Activated naive CD4-positive, alpha-beta T cell treated with anti-CD3 and anti-CD28 coated beads, Interleukin-2, amount 50 U/mL, for 24 hours (primary cell): Measurements from ENCODE around the gene DAND5.

ENCODE experiments used
- H3K27ac Mint-ChIP-seq: one replicate; pipeline ENCODE4 v1.8.0; 2021; ENCODE audit warnings: mild to moderate bottlenecking, mixed read lengths
- H3K27me3 Mint-ChIP-seq: one replicate; pipeline ENCODE4 v1.8.0; 2021; ENCODE audit warnings: mixed read lengths
- H3K36me3 Mint-ChIP-seq: one replicate; pipeline ENCODE4 v1.8.0; 2021; ENCODE audit warnings: mixed read lengths
- H3K4me1 Mint-ChIP-seq: one replicate; pipeline ENCODE4 v1.8.0; 2021; ENCODE audit warnings: mixed read lengths
- H3K4me3 Mint-ChIP-seq: one replicate; pipeline ENCODE4 v1.8.0; 2021; ENCODE audit warnings: mild to moderate bottlenecking, mixed read lengths
- H3K9me3 Mint-ChIP-seq: one replicate; pipeline ENCODE4 v1.8.0; 2021; ENCODE audit warnings: mixed read lengths

DAND5 gene

DNA sequence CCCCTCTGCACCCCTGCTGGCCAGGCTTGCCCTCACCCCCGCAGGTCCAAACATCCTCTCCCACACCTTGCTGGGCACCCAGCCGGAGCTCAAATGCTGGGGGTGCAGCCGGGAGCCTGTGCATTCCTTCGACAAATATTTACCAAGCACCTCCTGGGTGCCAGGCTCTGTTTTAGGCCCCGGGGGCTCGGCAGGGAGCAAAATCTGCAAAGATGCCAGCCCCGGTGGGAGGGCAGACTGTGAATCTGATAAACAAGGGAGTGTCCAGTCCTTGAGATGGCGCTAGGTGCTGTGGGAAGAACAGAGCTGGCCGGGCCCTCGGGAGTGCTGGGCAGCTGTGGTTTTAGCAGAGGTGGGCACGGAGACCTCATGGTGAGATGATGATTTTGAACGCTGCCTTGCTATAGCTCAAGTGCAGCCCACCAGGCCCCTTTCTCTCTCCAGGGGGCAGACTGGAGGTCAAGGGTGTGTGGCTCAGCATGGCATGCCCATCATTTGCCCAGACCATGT, 36.5 kb downstream of the DAND5 start:
- H3K27me3 Mint-ChIP-seq = peaks cover 14% of the 10 kb centered on the region
- no peak overlapping the region for H3K4me3 Mint-ChIP-seq
- H3K9me3 Mint-ChIP-seq = no peaks in the 10 kb centered on the region
- peaks cover 2% of the 10 kb centered on the region for H3K36me3 Mint-ChIP-seq
- H3K4me1 Mint-ChIP-seq = peaks cover 4% of the 10 kb centered on the region
- H3K27ac Mint-ChIP-seq = no peak overlapping the region

DNA sequence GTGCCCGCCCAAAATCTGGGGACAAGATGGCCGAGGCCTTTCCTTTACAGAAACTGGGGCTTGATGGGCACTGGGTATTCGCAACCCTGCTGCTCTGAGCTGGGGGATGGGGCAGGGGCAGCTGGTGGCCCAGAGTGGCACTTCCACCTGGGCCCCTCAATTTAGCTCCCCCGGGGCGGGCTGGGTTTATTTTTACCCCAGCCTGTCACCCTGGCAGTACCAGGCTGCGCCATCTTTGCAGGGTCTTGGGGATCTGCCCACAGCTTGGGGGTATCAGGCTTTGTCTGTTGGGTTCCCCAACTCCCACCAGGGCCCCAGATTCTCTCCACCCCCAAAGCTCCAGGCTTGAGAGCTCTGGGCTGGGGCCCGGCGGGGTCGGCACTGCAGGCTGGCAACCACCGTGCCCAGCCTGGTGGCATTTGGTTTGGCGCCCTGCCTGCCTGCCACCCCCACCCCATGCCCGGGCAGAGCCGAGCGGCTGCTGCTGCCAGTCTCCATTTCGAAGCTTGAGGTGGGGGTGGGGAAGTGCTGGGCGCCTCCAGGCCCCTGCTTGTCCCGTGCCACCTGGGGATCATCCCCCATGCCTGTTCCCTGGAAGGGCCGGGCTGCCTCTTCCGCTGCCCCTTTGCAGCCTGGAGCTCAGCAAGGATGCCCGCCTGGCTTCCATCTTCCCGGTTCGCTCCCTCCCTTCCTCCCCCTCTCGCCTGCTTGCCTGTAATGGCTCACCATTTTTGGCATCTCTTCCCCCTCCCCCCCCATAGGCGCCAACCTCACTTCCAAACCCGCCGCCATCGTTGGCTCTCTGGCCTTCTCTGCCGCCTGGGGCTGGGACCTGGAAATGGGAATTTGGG, 37.3 kb downstream of the DAND5 start:
- H3K36me3 Mint-ChIP-seq = peaks cover 2% of the 10 kb centered on the region
- H3K9me3 Mint-ChIP-seq = no peaks in the 10 kb centered on the region
- peaks cover 18% of the 10 kb centered on the region for H3K27me3 Mint-ChIP-seq
- H3K27ac Mint-ChIP-seq = no peak overlapping the region
- H3K4me1 Mint-ChIP-seq = peaks cover 7% of the 10 kb centered on the region
- H3K4me3 Mint-ChIP-seq = no peak overlapping the region

DNA sequence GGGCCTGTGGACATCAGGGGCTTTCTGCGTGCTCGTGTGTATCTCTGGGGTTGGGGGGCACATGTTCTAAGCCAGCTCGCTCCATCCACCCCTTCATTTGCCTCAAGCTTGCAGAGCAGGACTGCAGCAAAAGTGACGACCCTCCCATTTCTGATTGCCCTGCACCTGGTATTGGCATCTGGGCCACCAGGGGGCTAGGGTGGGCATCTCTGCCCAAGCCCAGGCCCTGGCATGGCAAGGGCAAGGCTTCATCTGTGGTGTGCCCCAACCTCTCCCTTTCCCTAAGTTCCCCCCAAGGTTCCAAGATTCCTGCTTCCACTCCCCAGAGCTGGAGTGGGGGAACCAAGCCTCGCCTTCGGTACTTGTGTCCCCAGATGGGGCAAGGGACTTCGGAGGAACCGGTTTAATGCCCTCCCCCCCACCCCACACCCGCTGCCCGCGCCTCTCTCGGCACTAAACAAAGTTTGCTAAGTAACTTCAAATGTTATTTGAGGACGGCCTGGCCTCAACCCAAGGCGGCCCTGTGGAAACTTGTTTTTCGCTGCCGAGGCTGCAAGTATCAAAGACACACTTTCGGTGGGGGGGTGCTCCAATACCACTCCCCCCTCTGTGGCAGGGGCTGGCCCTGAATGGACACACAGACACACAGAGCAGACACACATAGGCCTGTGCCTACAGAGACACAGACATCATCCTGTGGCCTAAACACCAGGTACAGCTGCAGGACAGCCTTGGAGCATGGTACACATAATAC, 38.1 kb downstream of the DAND5 start:
- Mint-ChIP-seq H3K27me3 (peaks cover 18% of the 10 kb centered on the region), H3K9me3 (no peaks in the 10 kb centered on the region), H3K36me3 (peaks cover 2% of the 10 kb centered on the region), H3K4me1 (peaks cover 9% of the 10 kb centered on the region), H3K4me3 (no peak overlapping the region), H3K27ac (no peak overlapping the region)

DNA sequence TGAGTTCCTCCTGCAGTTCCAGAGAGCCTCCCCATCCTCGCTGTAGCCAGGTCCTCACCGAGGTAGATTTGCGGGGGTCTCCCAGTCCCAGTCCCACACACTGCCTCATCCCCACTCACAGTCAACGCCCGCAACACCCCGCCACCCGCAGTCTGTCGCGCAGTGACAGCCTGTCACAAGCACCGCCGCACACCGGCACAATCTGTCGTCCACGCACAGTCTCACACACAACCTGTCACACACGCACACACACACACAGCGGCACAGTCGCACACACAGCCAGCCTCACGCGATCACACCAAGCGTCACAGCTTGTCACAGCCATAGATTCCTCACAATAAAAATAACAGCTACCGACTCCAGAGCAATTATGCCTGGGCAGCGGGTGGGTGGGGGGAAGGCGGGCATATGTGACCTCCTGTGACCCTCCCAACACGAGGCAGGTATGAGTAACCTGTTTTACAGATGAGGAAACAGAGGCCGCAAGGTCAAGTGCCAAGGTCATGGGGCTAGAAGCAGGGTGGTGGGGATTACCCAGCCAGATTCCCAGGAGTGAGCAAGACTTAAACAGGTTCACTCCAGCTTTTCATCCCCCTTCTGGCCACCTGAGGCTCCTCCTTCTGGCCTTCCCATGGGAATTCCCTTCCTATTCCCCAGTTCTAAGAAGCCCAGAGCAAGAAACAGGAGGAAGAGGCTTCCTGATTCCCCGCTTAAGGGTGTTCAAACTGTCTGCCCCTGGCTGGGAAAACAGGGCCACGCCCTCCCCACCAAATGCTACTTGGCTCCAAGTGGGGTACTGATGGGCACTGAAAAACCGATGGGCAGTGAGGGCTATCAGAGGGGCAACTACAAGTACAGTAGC, 39.8 kb downstream of the DAND5 start:
- H3K27me3 Mint-ChIP-seq = peaks cover 27% of the 10 kb centered on the region
- peaks cover 23% of the 10 kb centered on the region for H3K4me1 Mint-ChIP-seq
- H3K27ac Mint-ChIP-seq = no peak overlapping the region
- no peaks in the 10 kb centered on the region for H3K9me3 Mint-ChIP-seq
- no peak overlapping the region for H3K4me3 Mint-ChIP-seq
- peaks cover 2% of the 10 kb centered on the region for H3K36me3 Mint-ChIP-seq

DNA sequence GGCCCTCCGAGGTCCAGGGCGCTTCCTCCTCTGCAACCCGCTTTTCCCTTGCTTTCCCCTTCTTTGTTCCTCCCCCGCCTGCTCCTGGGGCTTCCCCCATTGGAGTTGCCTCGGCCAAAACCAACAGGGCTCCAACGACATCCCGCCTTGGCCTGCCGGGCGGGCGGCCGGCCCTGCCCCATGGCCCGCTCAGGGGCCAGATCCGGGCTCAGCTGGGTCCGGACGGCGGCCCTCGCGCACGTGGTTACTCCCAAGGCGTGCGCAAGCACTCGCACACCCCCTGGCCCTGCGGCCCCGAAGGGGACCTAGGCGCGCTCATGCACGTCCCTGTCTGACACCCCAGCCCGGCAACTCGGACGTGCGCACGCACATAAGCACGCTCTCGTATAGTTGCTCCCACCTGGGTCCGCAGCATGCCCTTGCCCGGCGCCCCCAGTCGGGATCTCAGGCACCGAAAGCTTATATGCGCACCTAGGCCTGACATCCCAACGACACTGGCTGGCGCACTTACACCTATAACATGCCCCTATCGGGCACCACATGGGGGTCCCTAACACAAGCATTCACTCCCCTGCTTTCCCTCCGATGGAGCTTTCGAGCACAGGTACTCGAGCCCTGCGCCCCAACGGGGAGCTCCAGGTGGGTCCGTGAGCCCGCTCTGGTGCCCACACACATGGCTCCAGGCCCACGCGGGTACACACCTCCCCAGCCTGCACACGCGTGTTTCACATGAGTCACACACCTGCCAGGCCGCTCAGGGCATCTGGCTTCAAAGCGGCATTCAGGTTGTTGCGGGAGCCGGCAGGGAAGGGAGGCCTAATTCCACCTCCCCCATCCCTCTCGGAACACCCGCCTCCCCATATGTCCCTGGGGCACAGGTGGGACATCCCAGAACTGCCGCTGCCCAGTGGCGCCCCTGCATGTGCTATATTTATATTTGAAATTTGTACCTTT, 40.9 kb downstream of the DAND5 start:
- peaks cover 2% of the 10 kb centered on the region for H3K36me3 Mint-ChIP-seq
- H3K4me3 Mint-ChIP-seq = no peak overlapping the region
- peaks cover 29% of the 10 kb centered on the region for H3K4me1 Mint-ChIP-seq
- no peaks in the 10 kb centered on the region for H3K9me3 Mint-ChIP-seq
- H3K27me3 Mint-ChIP-seq = peaks cover 36% of the 10 kb centered on the region
- no peak overlapping the region for H3K27ac Mint-ChIP-seq

DNA sequence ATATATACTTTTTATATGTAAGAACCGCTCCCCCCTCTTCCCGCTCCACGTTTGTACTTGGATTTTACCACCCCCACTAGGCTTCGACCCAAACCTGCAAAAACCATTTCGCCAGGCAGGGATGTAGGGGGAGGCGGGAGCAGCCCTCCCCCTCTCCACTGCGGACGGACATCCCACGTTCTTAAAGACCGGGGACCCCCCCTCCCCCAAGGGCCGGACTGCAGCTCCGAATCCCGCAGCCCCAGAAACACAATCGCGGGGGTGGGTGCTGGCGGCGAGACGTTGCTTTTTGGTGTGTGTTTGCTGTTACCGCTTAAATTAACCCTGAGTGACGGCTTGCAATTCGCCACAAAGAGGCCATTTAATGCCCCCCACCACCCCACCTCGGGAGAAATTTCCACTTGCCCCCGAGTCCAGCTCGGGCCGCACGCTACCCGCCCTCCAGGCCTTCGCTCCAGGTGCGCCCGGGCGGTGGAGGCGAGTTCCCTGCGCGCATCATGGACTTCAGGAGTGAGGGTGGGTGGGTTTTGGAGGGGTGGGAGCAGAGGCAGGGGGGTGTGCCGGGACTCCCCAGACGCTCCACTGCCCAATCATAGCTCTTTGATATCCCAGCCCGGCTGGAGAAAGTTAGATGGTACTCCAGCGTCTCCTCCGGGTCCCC, 41.7 kb downstream of the DAND5 start:
- H3K4me3 Mint-ChIP-seq = no peak overlapping the region

DNA sequence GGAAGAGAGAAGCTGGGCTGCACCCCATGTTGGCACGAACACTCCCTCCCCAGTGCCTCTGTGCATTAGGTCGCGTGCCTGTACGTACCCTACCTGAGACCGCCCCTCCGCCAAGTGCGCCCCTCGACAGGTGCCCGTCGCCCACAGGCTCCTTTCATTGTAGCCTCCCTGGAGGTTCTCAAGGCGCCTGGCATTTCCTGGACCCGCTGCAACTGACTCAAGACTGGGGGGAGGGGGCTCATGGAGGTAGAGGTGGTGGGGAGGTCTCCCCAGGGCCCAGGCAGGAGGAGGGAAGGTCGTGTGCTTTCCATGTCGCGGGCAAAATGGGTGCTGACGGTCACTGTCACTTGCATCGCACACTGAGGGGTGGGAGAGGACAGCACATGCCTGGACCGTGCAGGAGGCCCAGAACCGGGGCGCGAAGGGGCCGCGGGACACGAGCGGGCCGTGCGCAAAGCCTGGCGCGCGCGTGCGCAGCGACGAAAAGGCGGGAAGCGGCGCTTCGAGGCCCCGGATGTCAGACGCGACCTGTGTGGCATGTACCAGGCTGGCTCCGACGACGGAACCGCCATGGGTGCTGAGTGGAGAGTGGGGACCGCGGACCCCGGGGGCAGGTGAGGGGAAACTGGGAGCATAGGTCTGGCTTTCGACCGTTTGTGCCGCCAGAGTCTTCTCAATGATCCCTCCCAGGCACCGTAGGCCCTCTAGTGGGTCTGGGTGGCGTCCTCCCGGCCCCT, 42.4 kb downstream of the DAND5 start:
- peaks cover 40% of the 10 kb centered on the region for H3K27me3 Mint-ChIP-seq
- peaks cover 29% of the 10 kb centered on the region for H3K4me1 Mint-ChIP-seq
- H3K4me3 Mint-ChIP-seq = no peak overlapping the region
- H3K27ac Mint-ChIP-seq = no peak overlapping the region
- no peaks in the 10 kb centered on the region for H3K9me3 Mint-ChIP-seq
- peaks cover 2% of the 10 kb centered on the region for H3K36me3 Mint-ChIP-seq

More for the DNA sequence above, 41.7 kb downstream of the DAND5 start:
- H3K27ac Mint-ChIP-seq = no peak overlapping the region
- H3K4me1 Mint-ChIP-seq = peaks cover 29% of the 10 kb centered on the region
- H3K9me3 Mint-ChIP-seq = no peaks in the 10 kb centered on the region
- peaks cover 39% of the 10 kb centered on the region for H3K27me3 Mint-ChIP-seq
- H3K36me3 Mint-ChIP-seq = peaks cover 2% of the 10 kb centered on the region

DNA sequence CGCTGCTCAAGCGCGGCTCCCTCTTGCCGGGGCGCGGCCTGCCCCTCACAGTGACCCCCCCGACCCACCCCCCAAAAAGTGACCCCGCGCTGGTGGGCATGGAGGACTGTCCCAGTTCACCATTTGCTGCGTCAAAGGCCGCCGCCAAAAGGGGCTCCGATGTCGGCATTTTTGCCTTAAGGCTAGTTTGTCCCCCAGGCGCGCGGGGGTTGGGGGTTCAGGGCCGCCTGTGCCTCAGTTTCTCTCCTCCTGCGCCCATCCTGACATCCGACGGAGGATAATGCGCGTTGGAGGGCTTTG, 43.0 kb downstream of the DAND5 start:
- peaks cover 29% of the 10 kb centered on the region for H3K4me1 Mint-ChIP-seq
- peak overlapping the region; percentile 89 for H3K4me3 Mint-ChIP-seq
- H3K27ac Mint-ChIP-seq = peak overlapping the region; percentile 87
- H3K36me3 Mint-ChIP-seq = peaks cover 2% of the 10 kb centered on the region
- H3K27me3 Mint-ChIP-seq = peaks cover 40% of the 10 kb centered on the region
- H3K9me3 Mint-ChIP-seq = no peaks in the 10 kb centered on the region

DNA sequence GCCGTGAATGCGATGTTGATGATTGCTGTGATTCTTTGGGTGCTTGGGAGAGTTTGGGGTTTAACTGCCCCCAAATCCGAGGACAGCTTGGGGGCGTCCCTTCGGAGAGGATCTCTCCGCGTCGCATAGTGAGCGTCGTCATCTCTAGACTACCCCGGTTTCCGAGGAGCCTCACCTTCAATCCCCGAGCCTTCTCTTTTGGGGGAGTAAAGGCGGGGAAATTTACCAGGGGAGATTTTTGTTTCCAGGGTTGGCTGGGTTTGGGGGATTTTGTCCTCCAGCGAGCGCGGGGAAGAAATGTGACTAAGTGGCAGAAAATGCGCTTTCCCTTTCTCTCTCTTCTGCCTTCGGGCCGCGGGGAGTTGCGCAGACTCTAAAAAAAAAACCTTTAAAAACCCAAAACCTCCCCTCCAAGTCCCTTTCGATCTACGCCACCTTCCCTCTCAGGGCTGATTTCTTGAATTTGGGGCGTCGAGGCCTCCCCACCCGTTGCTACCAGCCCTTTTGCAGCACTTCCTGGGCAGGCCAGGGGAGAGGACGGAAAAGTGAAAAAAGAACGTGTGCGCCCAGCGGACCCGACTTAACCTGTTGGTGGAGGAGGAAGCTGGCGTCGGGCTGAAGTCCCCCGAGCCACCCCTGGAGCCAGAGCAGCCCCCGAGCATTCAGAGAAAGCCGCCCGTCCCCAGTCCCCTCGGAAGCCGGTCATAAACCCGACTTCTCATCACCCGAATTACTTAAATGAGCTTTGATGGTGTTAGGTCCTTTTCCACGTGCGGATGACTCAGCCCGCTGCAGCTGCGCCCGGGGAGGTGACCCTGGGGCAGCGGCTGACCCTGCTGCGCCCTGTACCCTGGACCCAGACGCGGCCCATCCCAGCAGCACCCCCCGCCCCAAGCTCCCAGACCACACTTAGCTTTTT, 43.6 kb downstream of the DAND5 start:
- no peaks in the 10 kb centered on the region for H3K9me3 Mint-ChIP-seq
- peaks cover 29% of the 10 kb centered on the region for H3K4me1 Mint-ChIP-seq
- H3K27me3 Mint-ChIP-seq = peaks cover 40% of the 10 kb centered on the region
- H3K4me3 Mint-ChIP-seq = peak overlapping the region; percentile 89
- H3K27ac Mint-ChIP-seq = peak overlapping the region; percentile 87
- peaks cover 2% of the 10 kb centered on the region for H3K36me3 Mint-ChIP-seq

DNA sequence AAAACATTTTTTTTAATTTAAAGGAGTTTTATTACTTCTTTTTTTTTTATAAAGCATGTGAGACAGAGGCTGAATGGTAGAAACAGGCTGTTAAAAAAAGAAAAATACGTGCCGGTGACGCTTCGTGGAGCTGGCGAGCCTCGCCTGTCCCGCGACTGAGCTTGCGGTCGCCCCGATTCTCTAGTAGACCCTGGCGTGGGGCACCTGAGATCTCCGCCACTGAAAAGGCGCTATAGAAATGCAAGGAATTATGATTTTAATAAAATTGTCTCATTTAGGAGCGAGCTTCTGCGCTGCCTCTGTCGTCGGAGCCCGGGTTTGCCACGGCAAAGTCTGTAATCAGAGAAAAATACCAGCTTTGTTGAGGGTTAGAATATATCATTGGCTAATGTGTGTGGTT, 44.3 kb downstream of the DAND5 start:
- Mint-ChIP-seq H3K4me1 (peaks cover 29% of the 10 kb centered on the region), H3K9me3 (no peaks in the 10 kb centered on the region), H3K27me3 (peaks cover 37% of the 10 kb centered on the region), H3K4me3 (peak overlapping the region; percentile 80), H3K27ac (peak overlapping the region; percentile 17), H3K36me3 (peaks cover 2% of the 10 kb centered on the region)

DNA sequence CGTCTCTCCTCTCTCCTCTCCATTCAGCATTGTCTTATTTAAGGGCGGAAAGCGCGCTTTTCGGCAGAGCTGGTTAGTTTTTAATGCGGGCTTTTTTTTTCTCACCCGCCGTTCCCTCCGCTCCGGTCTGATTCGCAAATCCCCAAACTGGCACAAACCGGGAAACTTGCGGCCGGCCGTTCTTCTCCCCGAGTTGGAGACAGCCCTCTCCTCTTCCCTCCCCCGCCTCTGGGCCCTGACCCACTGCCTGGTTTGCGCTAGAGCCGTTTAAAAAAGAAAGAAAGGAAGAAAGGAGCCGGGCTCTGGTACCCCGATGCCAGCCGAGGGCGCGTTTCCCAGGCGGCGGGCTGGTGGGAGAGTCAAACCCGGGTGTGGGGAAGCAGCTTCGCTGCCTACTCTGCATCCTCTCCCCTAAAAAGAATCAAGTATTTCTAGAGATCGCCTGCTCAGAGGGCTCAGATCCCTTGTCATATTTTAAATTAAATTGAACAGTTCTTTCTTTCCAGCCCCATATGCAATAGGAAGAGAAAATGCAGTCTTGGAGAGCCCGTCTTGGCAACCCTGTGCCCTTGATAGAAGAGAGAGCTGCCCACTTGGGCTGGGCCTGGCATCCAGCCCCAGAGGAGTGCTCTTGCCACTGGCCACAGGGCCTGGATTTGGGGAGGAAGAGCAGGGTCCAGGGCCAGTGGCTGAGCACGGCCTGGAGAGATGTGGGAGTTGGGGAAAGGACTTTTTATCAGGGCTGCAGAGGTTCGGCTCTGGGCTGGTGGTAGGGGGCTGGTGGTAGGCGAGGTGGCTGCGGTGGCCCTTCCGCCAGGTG, 44.9 kb downstream of the DAND5 start:
- Mint-ChIP-seq H3K4me3 (peak overlapping the region; percentile 80), H3K36me3 (no peaks in the 10 kb centered on the region), H3K4me1 (peaks cover 25% of the 10 kb centered on the region), H3K27ac (peak overlapping the region; percentile 17), H3K27me3 (peaks cover 35% of the 10 kb centered on the region), H3K9me3 (no peaks in the 10 kb centered on the region)

DNA sequence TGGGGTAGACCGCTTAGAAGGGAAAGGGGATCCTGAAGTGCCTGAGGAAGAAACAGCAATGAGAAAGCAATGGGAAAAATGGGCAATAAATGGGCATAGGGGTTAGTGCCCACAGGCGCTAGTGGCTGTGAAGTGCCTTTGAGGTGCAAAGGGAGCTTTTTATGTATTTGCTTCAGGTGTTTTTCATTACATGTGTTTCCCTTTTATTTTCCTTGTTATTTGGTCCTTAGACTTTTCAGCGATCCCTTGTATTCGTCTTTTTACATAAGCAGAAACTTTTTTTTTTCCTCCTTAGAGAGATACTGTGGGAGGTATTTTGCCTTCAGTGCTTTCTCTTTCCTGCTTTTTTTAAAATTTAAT, 45.5 kb downstream of the DAND5 start:
- peak overlapping the region; percentile 80 for H3K4me3 Mint-ChIP-seq
- H3K27me3 Mint-ChIP-seq = peaks cover 31% of the 10 kb centered on the region

More for the DNA sequence above, 45.5 kb downstream of the DAND5 start:
- Mint-ChIP-seq H3K36me3 (no peaks in the 10 kb centered on the region), H3K27ac (no peak overlapping the region), H3K4me1 (peaks cover 25% of the 10 kb centered on the region), H3K9me3 (no peaks in the 10 kb centered on the region)
